ENCODE results near the gene SLC2A11. TPM values are rescaled to one million over a fixed set of nuclear protein-coding genes. Genes with fewer than 3 reads are reported as not detected.

SLC2A11 gene
- total RNA-seq, result 19.8 TPM
- long read RNA-seq, partial matches to known transcripts, result 8 of 20 reads
- long read RNA-seq, other reads (novel, unspliced or antisense), result 8 of 20 reads

GRCh38 chr22:23857606-23858483 lies at the start of gene SLC2A11:
Gene SLC2A11 (plus strand): TSS chr22:23857875. CDS start chr22:23858000, 125 bp downstream.
- peak; percentile 97 for ATAC-seq (ENCODE audit: poor library complexity)

GRCh38 chr22:23812378-23812777 lies 45.3 kb upstream of the SLC2A11 start:
- intact Hi-C loops (cut with DNase I), result no loop called here
- ATAC-seq (ENCODE audit: poor library complexity) (no peak), DNase-seq (no peak)

More at GRCh38 chr22:23857606-23858483, at the start of gene SLC2A11:
- peak; percentile 99 for DNase-seq
- intact Hi-C loops (cut with DNase I), result no loop called here

GRCh38 chr22:23815541-23816155 lies 42.0 kb upstream of the SLC2A11 start:
- intact Hi-C loops (cut with DNase I), result no loop called here
- ATAC-seq (ENCODE audit: poor library complexity), result no peak
- DNase-seq, result no peak

GRCh38 chr22:23816156-23816976 lies 41.3 kb upstream of the SLC2A11 start:
- DNase-seq, result peak; percentile 79
- intact Hi-C loops (cut with DNase I), result no loop called here
- peak; percentile 89 for ATAC-seq (ENCODE audit: poor library complexity)

- ATAC-seq (ENCODE audit: poor library complexity) (no peak), DNase-seq (no peak)
- intact Hi-C loops (cut with DNase I), result no loop called here
Observed at GRCh38 chr22:23817146-23817545, 40.5 kb upstream of the SLC2A11 start.

- intact Hi-C loops (cut with DNase I), result no loop called here
- DNase-seq (no peak), ATAC-seq (ENCODE audit: poor library complexity) (no peak)
Observed at GRCh38 chr22:23818541-23818940, 39.1 kb upstream of the SLC2A11 start.

- intact Hi-C loops (cut with DNase I), result no loop called here
- no peak for ATAC-seq (ENCODE audit: poor library complexity)
Observed at GRCh38 chr22:23820748-23821211, 36.9 kb upstream of the SLC2A11 start.

GRCh38 chr22:23822101-23822671 lies 35.5 kb upstream of the SLC2A11 start:
- intact Hi-C loops (cut with DNase I), result no loop called here
- ATAC-seq (ENCODE audit: poor library complexity), result peak; percentile 45
- DNase-seq, result peak; percentile 38

More at GRCh38 chr22:23820748-23821211, 36.9 kb upstream of the SLC2A11 start:
- DNase-seq, result no peak

GRCh38 chr22:23823331-23823791 lies 34.3 kb upstream of the SLC2A11 start:
- intact Hi-C loops (cut with DNase I), result no loop called here
- peak; percentile 36 for ATAC-seq (ENCODE audit: poor library complexity)
- peak; percentile 47 for DNase-seq

- intact Hi-C loops (cut with DNase I), result no loop called here
- DNase-seq, result peak; percentile 34
- ATAC-seq (ENCODE audit: poor library complexity), result no peak
Observed at GRCh38 chr22:23824476-23825245, 33.0 kb upstream of the SLC2A11 start.

GRCh38 chr22:23825246-23825905 lies 32.3 kb upstream of the SLC2A11 start:
- no peak for ATAC-seq (ENCODE audit: poor library complexity)
- intact Hi-C loops (cut with DNase I), result no loop called here
- DNase-seq, result peak; percentile 24

- intact Hi-C loops (cut with DNase I), result no loop called here
- DNase-seq (peak; percentile 43), ATAC-seq (ENCODE audit: poor library complexity) (no peak)
Observed at GRCh38 chr22:23826510-23827350, 30.9 kb upstream of the SLC2A11 start.

GRCh38 chr22:23827351-23827995 lies 30.2 kb upstream of the SLC2A11 start:
- ATAC-seq (ENCODE audit: poor library complexity) (no peak), DNase-seq (peak; percentile 21)
- intact Hi-C loops (cut with DNase I), result no loop called here

- intact Hi-C loops (cut with DNase I), result no loop called here
- DNase-seq (peak; percentile 71), ATAC-seq (ENCODE audit: poor library complexity) (peak; percentile 75)
Observed at GRCh38 chr22:23828800-23829680, 28.6 kb upstream of the SLC2A11 start.

GRCh38 chr22:23829845-23830372 lies 27.8 kb upstream of the SLC2A11 start:
- ATAC-seq (ENCODE audit: poor library complexity), result no peak
- intact Hi-C loops (cut with DNase I), result no loop called here
- no peak for DNase-seq

Data from Right ventricle myocardium superior (tissue), 1 donor.